Stimulated activated CD8-positive, alpha-beta memory T cell treated with anti-CD3 and anti-CD28 coated beads, Interleukin-7, amount 100 ng/mL, for 4 hours (primary cell): ENCODE results near the gene DLG2.
"Not testable (repeated sequence)": the region's sequence is repeated elsewhere in the genome, so short reads cannot be mapped to it uniquely, and the experiment has no call there.

Source experiments
- DNase-seq, 2 donors: peaks; one replicate each; pipeline ENCODE4 v3.0.0-alpha.2; 2020; ENCODE audit warnings: low read depth in 2 of 2

The DLG2 gene

DNA sequence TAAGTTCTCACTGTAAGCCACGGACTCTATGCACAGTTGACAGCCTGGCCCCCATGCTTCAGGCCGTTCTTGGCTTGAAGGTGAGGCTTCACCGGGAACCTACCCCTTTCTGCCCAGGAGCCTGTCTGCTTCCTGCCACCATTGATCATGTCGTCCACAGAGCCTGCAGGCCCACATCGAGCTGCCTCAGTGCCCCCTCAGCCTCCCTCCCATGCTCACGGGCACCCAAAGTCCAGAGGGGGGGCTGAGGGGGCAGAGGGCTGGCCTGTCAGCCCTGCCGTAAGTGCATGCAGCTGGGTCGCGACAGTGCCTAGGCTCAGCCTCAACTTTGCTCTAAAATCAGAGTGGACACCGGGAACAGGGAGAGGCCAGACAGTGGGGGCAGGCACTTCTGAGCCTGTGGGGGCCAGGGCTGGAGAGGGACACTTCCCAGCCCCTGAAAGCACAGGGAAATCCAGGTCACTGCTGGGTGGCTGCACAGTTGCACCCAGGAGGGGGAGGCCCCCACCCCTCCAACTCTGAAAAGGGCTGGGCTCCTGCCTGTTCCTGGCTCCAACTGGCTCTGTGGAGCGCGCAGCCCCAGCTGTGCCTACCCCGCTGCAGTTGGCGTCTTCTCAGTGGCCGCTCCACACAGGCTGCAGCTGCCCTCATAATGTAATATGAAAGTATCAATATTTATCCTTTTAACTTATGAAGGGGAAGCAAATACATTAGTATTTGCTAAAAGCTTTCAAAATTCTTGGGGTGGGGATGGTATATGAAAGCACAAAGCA lies 598.6 kb downstream of the DLG2 start:
- no peak for DNase-seq

- no peak for DNase-seq
These were observed 599.8 kb downstream of the DLG2 start for GRCh38 chr11:85027346-85027745.

DNA sequence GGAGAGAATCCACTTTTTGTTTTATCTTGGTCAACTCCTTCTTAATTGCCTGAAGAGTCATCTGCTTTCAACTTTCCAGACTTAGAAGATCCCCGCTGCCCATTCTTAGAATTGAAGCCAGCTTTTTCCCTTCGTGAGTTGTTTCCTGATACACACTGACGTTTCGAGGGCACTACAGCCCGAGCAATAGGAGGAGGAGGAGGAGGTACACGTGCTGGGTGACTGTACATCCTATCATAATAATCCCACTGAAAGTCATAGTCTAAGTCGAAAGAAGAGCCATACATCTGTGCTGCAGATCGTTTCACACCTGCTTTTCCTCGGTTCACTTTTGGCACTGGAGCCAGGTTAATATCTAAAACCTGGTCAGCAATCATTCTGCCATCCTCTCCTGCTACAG lies 606.1 kb downstream of the DLG2 start:
- DNase-seq = no peak

DNA sequence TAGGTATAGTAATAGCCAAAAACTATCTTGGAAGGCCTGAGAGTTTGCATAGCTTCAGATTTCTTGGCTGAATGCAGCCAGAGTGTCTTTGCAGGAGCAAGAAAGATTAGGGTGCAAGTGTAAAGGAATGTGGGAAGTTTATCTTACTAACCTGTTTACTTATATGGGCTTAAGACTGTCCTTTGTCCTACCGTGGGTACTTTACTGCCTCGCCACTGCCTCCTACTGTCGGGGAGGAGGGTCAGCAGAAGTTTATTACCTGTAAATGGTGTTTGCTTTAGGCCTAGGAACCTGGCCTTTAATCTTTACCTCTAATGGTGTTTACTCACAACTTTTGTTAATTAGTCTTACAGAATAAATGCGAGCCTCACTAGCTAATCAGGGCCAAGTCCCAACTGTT lies 633.8 kb downstream of the DLG2 start:
- DNase-seq = no peak

- no peak for DNase-seq
These were observed 637.0 kb downstream of the DLG2 start for GRCh38 chr11:84990141-84990540.

DNA sequence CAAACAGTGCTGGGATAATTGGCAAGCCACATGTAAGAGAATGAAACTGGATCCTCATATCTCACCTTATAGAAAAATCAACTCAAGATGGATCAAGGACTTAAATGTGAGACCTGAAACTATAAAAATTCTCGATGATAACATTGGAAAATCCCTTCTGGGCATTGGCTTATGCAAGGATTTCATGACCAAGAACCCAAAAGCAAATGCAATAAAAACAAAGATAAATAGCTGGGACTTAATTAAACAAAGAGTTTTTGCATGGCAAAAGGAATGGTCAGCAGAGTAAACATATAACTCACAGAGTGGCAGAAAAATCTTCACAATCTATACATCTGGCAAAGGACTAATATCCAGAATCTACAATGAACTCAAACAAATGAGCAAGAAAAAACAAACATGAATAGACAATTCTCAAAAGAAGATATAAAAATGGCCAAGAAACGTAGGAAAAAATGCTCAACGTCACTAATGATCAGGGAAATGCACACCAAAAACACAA lies 639.4 kb downstream of the DLG2 start:
- DNase-seq = not testable (repeated sequence)

- no peak for DNase-seq
These were observed 645.8 kb downstream of the DLG2 start for GRCh38 chr11:84981301-84981700.

GRCh38 chr11:84969103-84969502 lies 658.0 kb downstream of the DLG2 start:
- DNase-seq = no peak

DNA sequence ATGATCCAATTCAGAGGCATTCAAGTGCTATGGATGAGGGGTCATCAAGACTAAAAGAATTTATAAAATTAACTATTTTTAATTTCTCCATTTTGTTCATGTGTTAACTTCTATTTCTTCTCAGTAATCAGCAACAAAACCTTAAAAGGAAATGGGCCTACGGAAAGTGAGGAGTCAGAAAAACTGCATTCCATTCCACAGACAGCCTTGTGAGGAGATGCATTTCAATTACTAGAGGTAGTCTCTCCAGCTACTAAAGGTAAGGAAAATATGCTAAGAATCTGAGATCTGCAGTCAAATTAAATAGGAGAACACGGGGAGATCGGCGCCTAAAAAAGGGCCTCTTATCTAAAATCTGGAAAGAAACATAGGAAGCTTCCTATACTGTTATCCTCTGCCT lies 661.7 kb downstream of the DLG2 start:
- DNase-seq = no peak

DNA sequence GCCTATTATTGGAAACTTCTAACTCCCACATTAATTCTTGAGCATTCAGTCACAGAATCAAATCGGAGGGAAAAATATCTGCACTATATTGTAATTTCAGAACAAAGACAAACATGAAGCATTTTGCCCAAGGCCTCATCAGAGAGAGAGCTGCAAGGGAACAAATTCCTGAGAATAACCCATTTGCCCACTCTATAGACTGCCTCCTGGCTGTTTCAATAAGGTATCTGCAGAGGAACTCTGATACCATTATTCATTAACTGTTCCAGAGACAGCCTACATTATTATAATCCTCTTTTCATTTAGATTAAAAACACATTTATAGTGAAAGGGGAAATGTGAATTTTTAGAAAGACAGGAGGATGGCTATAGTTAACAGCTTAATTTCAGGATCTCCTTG lies 663.9 kb downstream of the DLG2 start:
- DNase-seq = no peak

GRCh38 chr11:84962018-84962417 lies 665.1 kb downstream of the DLG2 start:
- DNase-seq = no peak

GRCh38 chr11:84958295-84958694 lies 668.8 kb downstream of the DLG2 start:
- DNase-seq = no peak

DNA sequence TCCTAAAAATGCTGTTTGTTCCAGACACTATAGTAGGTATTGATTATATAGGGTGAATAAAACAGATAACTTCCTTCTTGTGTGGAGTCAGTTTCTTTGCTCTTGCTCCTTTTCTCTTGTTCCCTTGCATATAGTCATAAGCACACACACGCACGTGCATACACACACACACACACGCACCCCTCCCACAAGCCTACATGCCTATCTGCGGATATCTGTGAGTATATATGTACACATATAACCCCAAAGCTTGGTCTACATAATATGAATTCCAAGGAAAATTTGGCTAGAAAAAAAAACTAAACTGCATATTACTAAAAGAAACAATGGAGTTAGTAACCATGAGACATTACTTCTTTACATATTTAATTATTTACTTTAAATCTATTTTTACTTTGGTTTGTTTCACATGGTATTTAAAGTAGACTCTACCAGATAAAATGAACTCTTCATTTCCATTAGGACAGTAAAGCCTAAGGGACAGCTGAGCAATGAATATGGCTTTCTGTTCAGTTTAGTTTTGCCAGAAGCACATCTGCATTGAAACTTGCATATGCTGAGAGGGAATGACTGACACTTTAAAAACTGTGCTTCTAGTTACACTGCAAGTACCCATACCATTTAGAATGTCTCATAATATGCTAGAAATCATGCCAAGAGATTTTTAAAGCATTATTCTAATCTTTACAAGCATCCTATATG lies 676.4 kb downstream of the DLG2 start:
- DNase-seq = no peak

- DNase-seq = no peak
These were observed 679.1 kb downstream of the DLG2 start for GRCh38 chr11:84947970-84948580.

DNA sequence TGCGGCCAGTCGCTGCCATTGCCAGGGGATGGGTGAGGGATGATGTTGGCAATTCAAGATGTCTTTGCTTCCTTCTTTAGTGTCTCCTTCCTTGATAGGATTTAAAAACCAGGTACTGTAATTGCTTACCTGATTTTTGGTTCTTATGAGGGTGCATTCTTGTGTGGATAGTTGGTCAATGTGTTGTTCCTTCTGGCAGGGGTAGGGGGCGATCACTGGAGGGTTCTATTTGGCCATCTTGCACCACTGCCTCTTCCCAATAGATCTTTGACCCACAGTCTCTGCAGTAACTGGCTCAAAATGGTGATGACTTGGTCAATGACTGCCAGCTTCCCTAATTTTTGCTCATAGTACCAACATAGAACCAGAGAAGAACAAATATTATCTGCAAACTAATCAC lies 680.1 kb downstream of the DLG2 start:
- no peak for DNase-seq

DNA sequence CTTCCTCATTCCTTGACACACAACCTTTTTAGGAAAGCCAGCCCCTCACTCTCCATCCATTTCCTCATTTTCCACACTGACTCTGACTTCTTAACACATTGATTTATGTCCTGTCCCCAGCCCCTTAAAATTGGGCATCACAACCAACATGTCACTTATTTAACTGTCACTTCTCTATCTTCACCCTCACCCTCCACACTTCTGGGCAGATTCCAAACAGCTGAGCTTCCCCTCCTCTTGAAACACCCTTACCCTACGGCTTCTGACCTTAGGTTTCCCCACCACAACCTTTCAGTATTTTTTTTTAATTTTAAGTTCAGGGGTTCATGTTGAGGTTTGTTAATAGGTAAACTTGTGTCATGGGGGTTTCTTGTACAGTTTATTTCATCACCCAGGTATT lies 696.3 kb downstream of the DLG2 start:
- no peak for DNase-seq

GRCh38 chr11:84929738-84930137 lies 697.4 kb downstream of the DLG2 start:
- no peak for DNase-seq

DNA sequence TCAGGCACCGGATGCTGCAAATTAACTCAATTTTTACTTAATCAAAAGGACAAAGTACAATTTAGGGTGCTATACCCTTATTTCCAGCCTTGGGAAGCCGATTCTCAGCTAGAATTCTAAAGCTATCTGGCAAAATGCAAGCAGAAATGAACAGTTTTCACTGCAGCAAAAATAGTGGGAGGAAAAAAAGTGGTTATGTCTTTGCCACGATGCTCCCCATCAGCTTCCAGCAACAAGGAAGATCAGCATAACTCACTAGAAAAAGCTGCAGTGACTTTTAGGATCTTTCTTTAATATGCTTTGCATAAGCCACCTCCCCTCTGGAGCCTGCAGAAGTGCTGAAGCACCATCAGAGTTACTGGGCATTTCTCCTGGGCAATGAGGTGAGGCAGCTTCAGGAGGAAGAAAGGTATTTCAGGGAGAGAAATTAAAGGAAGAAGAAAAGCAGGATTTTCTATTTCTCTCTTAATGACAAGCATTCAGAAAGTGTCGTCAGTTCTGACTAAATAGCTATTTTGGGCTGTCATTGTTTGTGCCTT lies 702.9 kb downstream of the DLG2 start:
- no peak for DNase-seq

- no peak for DNase-seq
These were observed 703.7 kb downstream of the DLG2 start for GRCh38 chr11:84923489-84923888.

DNA sequence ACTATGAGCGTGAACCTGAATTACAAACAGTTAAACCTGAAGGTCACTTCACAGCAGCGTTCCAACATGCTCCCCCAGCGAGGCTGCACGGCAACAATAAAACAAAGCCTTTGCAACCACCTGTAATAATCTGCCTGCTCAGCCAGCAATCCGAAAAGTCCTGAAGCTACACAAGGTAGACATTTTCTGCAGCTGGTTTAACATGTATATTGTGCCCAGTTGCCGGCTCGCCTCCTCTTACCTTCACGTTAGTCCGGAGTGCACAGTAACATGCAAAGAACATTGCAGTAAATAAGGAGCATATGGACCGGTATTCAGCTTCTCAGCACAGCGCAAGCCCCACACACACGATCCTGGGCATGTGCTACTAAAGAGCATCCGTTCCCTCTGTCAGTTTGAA lies 704.3 kb downstream of the DLG2 start:
- no peak for DNase-seq

DNA sequence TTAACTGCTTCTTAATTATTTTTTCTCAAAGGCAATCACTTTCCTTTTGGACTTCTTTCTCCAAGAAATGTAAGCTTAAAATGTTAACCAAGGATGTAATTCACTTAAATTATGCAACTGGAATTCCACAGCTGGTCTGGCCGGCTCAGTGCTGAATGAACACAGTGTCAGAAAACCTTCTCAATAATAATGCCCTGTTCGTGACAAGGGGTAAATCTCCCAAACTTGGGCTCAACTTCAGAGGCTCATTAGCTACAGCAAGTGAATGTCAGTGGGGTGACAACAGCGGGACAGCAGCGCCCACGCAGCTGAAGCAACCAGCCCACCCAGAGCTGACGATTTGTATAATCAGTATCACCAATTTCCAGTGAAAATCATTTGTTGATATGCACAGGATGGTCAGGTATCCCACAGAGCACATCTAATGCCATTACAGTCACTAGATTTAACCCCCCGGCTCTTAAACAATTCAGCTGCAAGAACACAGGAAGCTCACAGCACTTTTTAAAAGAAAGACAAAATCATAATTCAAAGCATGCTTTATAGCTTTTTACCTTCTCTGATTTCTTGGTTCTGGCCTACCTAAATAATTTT lies 704.8 kb downstream of the DLG2 start:
- DNase-seq = no peak

GRCh38 chr11:84914511-84914910 lies 712.6 kb downstream of the DLG2 start:
- no peak for DNase-seq
